Anterior cingulate cortex (tissue), 58 donors: ENCODE results near the gene SCYGR8.

Source experiments
- DNase-seq, 58 donors: peaks; one replicate each; lab custom pipeline; 2025; lab: John Stamatoyannopoulos, UW

SCYGR8 gene

GRCh38 chr2:227759411-227760118, 13.9 kb downstream of the SCYGR8 start:
- no peak for DNase-seq

- DNase-seq, result no peak
Measured at GRCh38 chr2:227761740-227762476, 16.2 kb downstream of the SCYGR8 start.

GRCh38 chr2:227765788-227766372, 20.2 kb downstream of the SCYGR8 start:
- DNase-seq, result no peak

- DNase-seq, result peak in 56 of 58 donors; percentile 7 to 82 (median 53)
Measured at GRCh38 chr2:227766373-227766883, 20.7 kb downstream of the SCYGR8 start.

GRCh38 chr2:227767830-227768229, 22.1 kb downstream of the SCYGR8 start:
- DNase-seq, result no peak

- DNase-seq, result no peak
Measured at GRCh38 chr2:227772197-227772661, 26.5 kb downstream of the SCYGR8 start.

DNA sequence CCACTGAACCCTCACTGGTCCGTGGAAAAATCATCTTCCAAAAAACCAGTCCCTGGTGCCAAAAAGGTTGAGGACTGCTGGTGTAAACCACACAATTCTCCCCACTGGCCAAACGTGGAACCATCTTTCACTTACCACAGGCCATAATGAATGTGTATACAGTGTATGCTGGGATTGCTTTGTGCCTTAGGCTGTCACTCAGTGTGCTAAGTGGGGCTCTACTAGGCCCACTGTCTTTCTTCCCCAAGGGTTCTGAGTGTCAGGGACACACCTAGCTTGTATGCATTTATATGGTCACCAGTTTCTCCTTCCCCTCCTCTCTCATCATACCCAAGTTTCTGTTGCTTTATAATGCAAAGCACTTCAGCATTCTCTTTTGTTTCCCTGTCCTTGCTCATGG, 27.2 kb downstream of the SCYGR8 start:
- no peak for DNase-seq

DNA sequence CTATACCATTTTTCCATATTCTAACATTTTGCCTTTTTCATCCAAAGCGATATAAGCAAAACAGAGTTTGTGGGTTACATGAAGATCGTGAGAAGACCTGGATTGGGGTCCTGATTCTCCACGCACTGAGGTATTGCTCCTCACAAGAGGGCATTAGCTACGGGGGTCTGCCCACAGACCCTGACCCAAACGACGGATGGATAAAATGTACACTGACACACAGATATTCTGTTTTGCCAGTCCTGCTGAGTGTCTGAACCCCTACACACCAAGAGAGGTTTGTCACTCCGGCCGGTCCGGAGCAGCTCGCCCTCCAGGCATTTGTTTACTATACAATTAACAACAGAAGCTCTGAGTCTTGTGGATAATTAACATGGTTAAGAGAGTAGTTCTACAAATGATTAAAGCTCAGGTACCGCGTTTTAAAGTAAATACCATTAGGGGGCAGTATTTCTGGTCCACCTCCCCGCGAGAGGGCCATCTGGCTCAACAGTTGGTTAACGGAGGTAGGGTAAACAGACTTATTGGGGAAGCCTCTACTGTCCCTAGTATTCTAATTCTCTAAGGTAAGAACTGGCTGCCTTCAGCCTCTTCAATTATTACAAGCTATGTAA, 28.4 kb downstream of the SCYGR8 start:
- no peak for DNase-seq

GRCh38 chr2:227774895-227775842, 29.5 kb downstream of the SCYGR8 start:
- no peak for DNase-seq

- no peak for DNase-seq
Measured at GRCh38 chr2:227780981-227781615, 35.4 kb downstream of the SCYGR8 start.

DNA sequence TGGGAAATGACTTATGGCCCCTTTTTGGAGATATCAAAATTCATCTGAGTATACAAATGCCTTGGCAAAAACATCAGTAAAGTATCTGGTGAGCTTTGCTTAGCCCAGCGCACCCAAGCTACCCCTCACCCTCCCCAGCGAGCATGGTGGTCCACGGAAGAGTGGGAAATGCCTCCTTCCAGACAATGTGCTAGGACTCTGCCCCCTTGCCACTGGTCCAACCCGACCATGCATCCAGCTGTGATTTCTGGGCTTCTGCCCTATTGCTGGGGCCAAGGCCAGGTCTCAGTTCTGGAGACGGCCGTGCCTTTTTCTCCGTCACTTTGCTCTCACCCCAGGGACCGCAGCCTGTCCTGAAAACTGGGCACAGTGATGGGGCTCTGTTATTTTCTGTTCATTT, 36.1 kb downstream of the SCYGR8 start:
- no peak for DNase-seq

DNA sequence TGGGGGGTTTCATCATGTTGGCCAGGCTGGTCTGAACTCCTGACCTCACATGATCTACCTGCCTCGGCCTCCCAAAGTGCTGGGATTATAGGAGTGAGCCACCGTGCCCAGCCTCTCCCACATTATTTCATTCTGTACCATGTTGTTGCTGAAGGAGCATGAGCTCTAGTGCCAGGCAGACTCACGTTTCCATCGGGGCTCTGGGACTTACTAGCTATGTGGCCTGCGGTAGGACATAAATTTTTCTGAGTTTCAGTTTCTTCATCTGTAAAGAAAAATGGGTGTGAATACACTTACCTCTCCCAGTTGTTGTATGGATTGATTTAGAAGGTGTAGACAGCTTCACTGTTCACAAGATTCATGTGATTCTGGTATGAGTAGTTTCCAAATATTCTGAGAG, 37.1 kb downstream of the SCYGR8 start:
- no peak for DNase-seq

GRCh38 chr2:227783404-227784138, 37.9 kb downstream of the SCYGR8 start:
- DNase-seq, result no peak

DNA sequence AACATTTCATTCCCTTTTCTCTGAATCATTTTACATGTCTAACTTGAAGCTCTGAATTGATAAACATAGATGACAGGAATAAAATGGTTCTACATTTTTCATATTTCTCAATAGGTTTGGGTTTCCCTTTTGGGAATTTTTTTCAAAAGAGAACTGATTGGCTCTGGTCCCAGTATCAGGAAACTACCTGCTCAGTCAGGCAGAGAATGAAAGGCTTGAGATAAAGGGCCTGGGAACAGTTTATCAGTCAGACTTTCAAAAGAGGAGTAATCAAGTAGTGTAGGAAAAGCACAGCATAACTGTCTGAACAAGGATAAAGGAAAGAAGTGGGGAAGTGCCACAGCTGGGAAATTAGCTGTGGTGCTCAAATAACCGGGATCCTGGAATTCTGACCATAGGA, 39.6 kb downstream of the SCYGR8 start:
- no peak for DNase-seq

DNA sequence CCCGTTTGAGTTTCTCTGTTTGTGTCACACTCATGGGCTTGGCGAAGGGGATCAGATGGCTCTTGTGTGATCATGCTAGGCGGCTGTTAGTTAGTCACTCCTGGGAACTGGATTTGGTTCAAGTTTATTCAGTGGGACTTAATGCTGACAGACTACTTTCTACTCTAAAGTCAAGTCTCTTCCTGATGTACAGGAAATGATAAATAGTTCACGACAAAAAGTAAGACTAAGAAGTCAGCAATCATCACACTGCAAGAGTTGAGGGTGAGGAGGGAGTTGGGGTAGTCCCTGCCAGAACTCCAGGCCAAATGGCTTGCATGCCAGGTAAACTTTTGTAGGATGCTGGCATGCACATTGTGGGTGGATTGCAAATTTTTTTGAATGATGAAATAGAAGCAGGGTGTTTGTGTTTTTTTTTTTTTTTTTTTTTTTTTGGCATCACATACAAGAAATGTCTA, 42.9 kb downstream of the SCYGR8 start:
- no peak for DNase-seq

DNA sequence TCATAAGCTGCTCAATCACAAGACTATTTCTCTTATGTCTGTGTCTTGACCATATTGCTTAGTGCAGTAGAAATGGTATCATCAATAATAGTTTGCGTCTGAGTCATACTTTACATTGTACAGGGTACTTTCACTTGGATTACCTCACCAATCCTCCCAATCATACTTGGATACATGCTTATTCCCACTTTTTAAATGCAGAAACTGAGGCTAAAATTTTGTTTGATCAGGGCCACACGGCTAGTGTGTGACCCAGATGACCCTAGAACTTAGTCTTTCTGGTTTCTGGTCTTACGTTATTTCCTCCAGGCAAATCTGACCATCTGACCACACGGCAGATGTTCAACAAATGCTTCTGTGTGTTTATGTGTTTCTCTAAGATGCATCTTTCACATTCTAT, 44.1 kb downstream of the SCYGR8 start:
- DNase-seq, result no peak

DNA sequence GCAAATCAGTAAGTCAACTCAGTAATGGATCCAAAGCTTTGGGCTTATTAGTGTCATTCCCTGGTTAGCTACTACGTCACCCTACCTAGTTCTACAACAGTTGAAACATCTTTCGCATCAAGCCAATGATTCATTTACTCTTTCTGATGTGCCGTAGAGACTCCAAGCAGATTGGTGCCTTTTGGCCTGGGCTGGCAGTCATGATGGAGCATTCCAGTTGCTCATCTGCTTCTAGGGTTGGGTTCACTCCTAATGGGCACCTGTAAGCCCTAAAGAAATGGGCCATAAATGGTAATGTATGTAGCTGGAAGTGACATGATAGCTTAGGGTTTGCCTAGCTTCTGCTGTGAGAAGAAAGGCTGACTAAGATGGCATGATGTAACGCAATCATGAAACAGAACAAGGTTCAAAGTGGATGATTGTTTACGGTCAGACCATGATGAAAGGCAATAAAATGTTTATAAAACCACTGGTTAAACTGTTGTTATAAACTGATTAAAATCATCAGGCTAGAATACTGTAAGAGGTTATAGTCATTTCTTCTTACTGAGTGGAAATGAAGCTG, 47.5 kb downstream of the SCYGR8 start:
- DNase-seq, result no peak
